GM18907 (cell line): Measurements from ENCODE around the gene NEDD4L.

Source experiments
- ATAC-seq: cut with Tn5 transposase; IDR thresholded peaks from one replicate; pipeline ENCODE4 v1.9.1; 2021; ENCODE audit warnings: mild to moderate bottlenecking, moderate library complexity; ENCODE audit not compliant: unreplicated experiment

NEDD4L gene

DNA sequence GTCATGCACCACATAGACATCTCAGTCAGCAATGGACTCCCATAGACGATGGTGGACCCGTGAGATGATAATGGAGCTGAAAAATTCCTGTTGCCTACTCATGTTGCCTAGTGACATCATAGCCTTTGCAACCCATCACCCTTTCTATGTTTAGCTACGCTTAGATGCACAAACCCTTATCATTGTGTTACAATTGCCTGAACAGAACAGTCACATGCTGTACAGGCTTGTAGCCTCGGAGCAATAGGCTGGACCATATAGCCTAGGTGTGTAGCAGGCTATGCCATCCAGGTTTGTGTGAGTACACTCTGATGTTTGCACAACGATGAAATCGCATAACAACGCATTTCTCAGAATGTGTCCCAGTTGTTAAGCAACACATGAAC lies 363.2 kb downstream of the NEDD4L start:
- ATAC-seq: no peak

DNA sequence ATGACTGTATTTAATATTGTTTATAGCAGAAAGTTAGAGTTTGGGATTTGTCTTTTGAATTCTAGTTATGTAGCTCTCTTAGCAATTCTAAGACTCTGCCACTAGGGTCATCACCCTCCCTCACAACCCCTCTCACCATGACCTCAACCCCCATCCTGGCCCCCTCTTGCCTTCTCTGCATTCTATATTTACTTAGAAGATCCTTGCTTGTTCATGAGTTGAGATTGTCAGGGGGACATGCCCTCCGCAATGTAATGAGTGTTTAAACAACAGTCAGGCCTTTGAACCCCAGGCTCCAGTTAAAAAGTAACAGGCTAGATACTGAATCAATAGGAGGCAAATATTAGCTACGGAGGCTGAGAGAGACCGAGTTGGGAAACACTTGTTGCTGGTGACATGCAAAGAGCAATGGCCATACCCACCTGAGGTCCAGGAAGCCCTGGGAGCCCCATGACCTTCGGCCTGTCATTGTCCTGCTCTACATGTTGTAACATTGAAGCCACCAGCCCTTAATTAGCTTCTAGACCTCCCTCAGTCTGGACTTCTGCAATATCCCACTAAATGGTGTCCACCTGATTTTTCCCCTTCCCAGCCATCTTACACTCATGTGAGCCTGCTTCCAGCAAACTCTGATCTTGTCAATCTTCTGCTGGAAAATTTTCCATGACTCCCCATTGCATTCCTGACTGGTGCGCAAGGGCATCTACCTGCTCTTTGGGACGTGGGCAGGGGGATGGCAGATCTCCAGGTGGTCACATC lies 363.8 kb downstream of the NEDD4L start:
- ATAC-seq: no peak

- ATAC-seq: no peak
Measured at GRCh38 chr18:58408665-58409064, 364.6 kb downstream of the NEDD4L start.

- no peak for ATAC-seq
Measured at GRCh38 chr18:58409802-58410445, 365.9 kb downstream of the NEDD4L start.

- no peak for ATAC-seq
Measured at GRCh38 chr18:58411323-58411722, 367.3 kb downstream of the NEDD4L start.

- ATAC-seq: no peak
Measured at GRCh38 chr18:58412844-58413666, 369.0 kb downstream of the NEDD4L start.

- ATAC-seq: no peak
Measured at GRCh38 chr18:58413667-58414628, 369.9 kb downstream of the NEDD4L start.

DNA sequence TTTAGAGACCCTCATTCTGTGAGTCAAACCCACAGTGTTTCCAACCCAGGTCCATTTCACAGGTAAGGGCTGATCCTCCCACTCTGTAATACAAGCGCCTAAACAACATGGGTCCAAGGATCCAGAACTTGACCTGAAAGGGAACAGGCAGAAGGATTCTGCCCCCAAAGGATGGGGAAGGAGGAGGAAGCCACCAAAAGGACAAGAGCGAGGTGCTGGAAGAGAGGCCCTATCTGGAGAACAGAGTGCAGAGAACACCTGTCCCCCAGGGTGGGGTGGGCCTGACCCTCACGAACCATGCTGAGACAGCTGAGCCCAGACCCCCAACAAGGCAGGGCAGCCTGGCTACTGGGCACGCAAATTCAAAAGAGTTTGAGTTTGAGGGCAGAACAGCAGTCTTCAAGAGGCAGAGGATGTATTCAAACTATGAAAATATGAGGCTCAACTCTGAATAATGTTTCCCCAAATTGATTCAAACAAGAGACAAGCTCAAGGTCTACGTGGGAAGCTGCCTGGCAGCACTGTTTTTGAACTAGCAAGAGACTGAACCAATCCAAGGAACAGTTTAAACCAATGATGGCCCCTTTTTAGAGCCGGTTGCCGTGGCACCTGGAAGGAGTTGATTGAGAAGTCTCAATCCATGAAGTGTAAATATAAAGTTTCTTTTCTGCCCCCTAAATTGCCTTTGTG lies 372.1 kb downstream of the NEDD4L start:
- ATAC-seq: no peak

DNA sequence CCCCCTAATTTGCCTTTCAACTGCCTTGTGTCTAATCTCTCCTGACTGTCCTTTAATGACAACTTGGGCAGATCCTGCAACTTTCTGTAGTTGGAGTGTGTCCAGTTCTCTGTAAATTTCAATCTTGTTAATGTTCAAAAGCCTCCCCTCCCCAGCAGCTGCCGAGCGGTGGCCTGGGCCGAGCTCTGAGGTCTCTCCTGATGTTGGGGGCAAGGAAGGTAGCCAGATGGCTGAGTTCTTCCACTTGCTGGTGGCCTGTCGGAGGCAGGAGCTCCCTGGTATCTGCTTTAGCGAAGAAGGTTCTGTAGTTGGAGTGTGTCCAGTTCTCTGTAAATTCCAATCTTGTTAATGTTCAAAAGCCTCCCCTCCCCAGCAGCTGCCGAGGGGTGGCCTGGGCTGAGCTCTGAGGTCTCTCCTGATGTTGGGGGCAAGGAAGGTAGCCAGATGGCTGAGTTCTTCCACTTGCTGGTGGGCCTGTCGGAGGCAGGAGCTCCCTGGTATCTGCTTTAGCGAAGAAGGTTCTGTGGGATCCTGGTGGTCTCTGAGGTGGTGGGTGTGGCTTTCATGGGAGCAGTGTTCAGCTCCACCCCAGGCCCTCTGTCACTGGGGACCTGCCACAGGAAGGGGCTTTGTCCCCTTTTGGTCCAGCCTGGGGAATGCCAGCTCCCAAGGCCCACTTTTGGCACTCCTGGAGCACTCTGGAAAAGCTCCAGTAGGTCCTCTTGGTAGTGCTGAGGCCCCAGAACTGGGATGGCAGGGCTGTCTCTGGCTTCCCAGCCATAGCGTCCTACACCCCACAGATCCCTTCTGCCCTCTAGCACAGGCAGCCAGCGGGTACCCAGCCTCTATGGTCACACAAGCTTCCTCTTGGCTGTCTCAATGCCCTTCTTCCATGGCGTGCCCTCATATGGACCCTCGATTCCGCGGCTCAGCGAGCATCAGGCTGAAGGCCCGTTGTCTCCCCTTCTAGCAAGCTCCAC lies 373.0 kb downstream of the NEDD4L start:
- ATAC-seq: no peak

- no peak for ATAC-seq
Measured at GRCh38 chr18:58417752-58418151, 373.7 kb downstream of the NEDD4L start.

DNA sequence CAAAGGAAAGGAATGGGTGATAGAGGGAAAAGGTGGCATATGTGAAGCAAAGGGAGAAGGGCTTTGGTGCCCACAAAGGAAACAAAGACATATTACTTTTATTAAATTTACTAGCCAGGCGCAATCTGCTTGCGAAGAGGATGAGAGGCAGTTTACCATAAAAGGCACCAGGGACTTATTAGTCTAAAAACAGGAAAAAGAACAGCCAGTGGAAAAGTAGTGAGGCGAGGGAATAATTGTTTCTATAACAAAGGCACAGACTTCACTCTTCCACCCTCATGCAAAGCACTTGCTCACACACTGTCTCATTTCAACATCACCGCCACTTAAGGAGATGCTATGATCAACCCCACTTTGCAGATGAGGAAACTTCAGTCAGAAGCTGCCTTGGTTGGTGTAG lies 374.3 kb downstream of the NEDD4L start:
- no peak for ATAC-seq

DNA sequence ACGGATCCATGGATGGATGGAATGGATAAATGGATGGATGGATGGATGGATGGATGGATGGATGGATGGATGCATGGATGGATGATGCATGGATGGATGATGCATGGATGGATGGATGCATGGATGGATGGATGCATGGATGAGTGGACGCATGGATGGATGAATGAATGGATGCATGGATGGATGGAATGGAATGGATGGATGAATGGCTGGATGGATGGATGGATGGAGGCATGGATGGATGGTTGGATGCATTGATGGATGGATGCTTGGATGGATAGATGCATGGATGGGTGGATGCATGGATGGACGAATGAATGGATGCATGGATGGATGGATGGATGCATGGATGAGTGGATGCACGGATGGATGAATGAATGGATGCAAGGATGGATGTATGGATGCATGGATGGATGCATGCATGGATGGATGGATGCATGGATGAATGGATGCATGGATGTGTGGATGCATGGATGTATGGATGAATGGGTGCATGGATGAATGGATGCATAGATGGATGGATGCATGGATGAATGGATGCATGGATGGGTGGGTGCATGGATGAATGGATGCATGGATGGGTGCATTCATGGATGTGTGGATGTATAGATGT lies 375.7 kb downstream of the NEDD4L start:
- no peak for ATAC-seq

DNA sequence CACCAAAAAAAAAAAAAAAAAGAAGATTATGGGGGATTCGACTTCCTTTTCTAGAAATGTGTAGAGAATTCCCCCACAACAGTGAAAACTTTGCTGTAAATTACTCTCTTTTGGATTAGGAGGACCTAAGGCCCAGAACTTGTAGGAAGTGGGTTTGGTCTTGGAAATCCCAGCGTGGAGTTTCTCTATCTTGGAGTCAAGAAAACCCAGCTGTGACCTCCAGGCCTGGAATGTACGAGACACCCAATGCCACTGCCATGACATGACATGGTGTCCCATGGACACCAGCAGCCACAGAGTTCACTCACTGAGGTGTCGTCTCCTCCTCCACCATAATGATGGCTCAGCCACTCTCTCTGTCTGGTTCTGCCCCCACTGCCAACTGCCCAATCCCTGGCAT lies 382.6 kb downstream of the NEDD4L start:
- no peak for ATAC-seq

GRCh38 chr18:58427321-58427720 lies 383.3 kb downstream of the NEDD4L start:
- ATAC-seq: no peak

DNA sequence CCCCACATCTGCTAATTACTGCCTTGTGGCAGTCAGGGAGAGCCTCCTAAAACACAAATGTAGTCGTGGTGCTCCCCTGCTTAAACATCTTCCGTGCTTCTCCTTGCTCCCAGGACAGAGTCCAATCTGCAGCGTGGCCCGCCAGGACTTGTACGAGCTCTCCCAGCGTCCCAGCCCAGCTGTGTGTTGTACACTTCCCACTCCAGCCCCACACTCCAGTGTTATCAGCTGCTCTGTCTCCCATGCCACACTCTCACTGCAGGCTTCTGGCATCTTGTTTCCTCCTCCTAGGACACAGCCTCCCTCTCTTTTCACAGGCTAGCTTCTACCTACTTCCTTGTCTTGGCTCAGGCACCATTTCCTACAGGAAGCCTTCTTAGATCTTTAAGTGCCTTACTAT lies 385.4 kb downstream of the NEDD4L start:
- no peak for ATAC-seq

GRCh38 chr18:58431215-58431614 lies 387.2 kb downstream of the NEDD4L start:
- no peak for ATAC-seq

GRCh38 chr18:58432050-58432727 lies 388.2 kb downstream of the NEDD4L start:
- ATAC-seq: no peak
